Caco-2 (cell line): ENCODE data around the gene PACS2. TPM values are rescaled to one million over a fixed set of nuclear protein-coding genes. Genes with fewer than 3 reads are reported as not detected.

Experiments
- BruUV-seq: library from RNA; stranded (reverse); fragments of 400-500 nt; replicated peaks from 2 replicates; lab custom pipeline; 2021; lab: Mats Ljungman, UMichigan
- CTCF ChIA-PET: fragments of 300-600 bp; sonication (Branson Sonifier 250); formaldehyde crosslinking; loops from one replicate; lab custom pipeline; 2022; ENCODE audit warnings: antibody characterized with exemption; lab: Charles Lee
- POLR2A ChIA-PET: fragments of 300-600 bp; sonication (Branson Sonifier 250); formaldehyde crosslinking; loops from one replicate; lab custom pipeline; 2022; ENCODE audit warnings: antibody characterized with exemption; lab: Charles Lee
- DNase-seq, 2 experiments: peaks; one replicate each; pipeline versions ENCODE4 v3.0.0 to v3.0.0-alpha.2; 2020 to 2022
- H3K27me3 ChIP-seq: replicated peaks from 2 replicates; pipeline ENCODE4 v1.6.0; 2011; ENCODE audit warnings: low read length; ENCODE audit not compliant: control insufficient read depth, insufficient read depth
- H3K36me3 ChIP-seq: 2 replicates; pipeline ENCODE4 v1.5.1; 2011; ENCODE audit warnings: low read length; ENCODE audit not compliant: control insufficient read depth, insufficient read depth
- H3K4me1 ChIP-seq: fragments of 250-450 bp; sonication (Bioruptor Pico); 2 replicates; pipeline ENCODE4 v1.5.1; 2020; ENCODE audit warnings: mild to moderate bottlenecking
- H3K4me3 ChIP-seq: 2 replicates; pipeline ENCODE4 v1.5.1; 2011; ENCODE audit warnings: low read depth, mild to moderate bottlenecking, control low read depth, low read length
- H3K9me3 ChIP-seq: fragments of 250-450 bp; sonication (Bioruptor Pico); 2 replicates; pipeline ENCODE4 v1.5.1; 2020; ENCODE audit warnings: mild to moderate bottlenecking, moderate library complexity
- H3K27ac Mint-ChIP-seq: one replicate; pipeline ENCODE4 v1.8.0; 2022; ENCODE audit warnings: mixed read lengths; ENCODE audit not compliant: unreplicated experiment
- H3K27me3 Mint-ChIP-seq: one replicate; pipeline ENCODE4 v1.8.0; 2022; ENCODE audit warnings: mixed read lengths; ENCODE audit not compliant: insufficient read depth, unreplicated experiment
- H3K36me3 Mint-ChIP-seq: one replicate; pipeline ENCODE4 v1.8.0; 2022; ENCODE audit warnings: mild to moderate bottlenecking, mixed read lengths; ENCODE audit not compliant: insufficient read depth, unreplicated experiment
- H3K4me1 Mint-ChIP-seq: one replicate; pipeline ENCODE4 v1.8.0; 2022; ENCODE audit warnings: low read depth, mixed read lengths; ENCODE audit not compliant: unreplicated experiment
- H3K4me3 Mint-ChIP-seq: one replicate; pipeline ENCODE4 v1.8.0; 2022; ENCODE audit warnings: mild to moderate bottlenecking, moderate library complexity, mixed read lengths; ENCODE audit not compliant: unreplicated experiment
- H3K9me3 Mint-ChIP-seq: one replicate; pipeline ENCODE4 v1.8.0; 2022; ENCODE audit warnings: mixed read lengths; ENCODE audit not compliant: unreplicated experiment
- CTCF ChIP-seq, 2 experiments: fragments of 200-600 bp in 1 of 2; IDR thresholded peaks; 1 replicate in 1 of 2; 2 replicates in 1 of 2; pipeline versions ENCODE4 v1.5.1 to v1.8.0; 2011 to 2022; ENCODE audit warnings: antibody characterized with exemption in 1 of 2, control low read depth in 1 of 2, inconsistent platforms in 1 of 2, low read depth in 1 of 2, low read length in 1 of 2, mild to moderate bottlenecking in 1 of 2, moderate library complexity in 1 of 2; ENCODE audit not compliant: insufficient read depth in 1 of 2, severe bottlenecking in 1 of 2, unreplicated experiment in 1 of 2
- intact Hi-C: fragments of 100-400 bp; cut with micrococcal nuclease; formaldehyde crosslinking; loops from one replicate; pipeline ENCODE4 v1.10.0; 2022; ENCODE audit not compliant: unreplicated experiment
- total RNA-seq: library from RNA; stranded (reverse); gene quantifications from 2 replicates; pipeline ENCODE4 v1.2.3, GENCODE V29; 2022

PACS2 gene
- total RNA-seq, 1 experiment from 2014 or later, result 58.1 TPM

- no peaks in the 10 kb centered on the region for H3K4me1 ChIP-seq
- H3K36me3 ChIP-seq, result no peaks in the 10 kb centered on the region
- Mint-ChIP-seq H3K4me3 (no peak overlapping the region), H3K27ac (no peak overlapping the region), H3K27me3 (no peaks in the 10 kb centered on the region), H3K36me3 (peaks cover 8% of the 10 kb centered on the region), H3K4me1 (no peaks in the 10 kb centered on the region), H3K9me3 (no peaks in the 10 kb centered on the region)
- no TSS peak for BruUV-seq
- CTCF ChIA-PET, result no interaction called here
- H3K4me3 ChIP-seq, result no peak overlapping the region
- no peaks in the 10 kb centered on the region for H3K27me3 ChIP-seq
- TF ChIP-seq CTCF (IDR thresholded peaks at IDR 0.05; ENCODE audit: insufficient read depth in 1 of 2, low read depth in 1 of 2, low read length in 1 of 2, severe bottlenecking in 1 of 2, unreplicated experiment in 1 of 2), result no peak
- no peaks in the 10 kb centered on the region for H3K9me3 ChIP-seq
- intact Hi-C loops, result no loop called here
- POLR2A ChIA-PET, result no interaction called here
- no peak for DNase-seq
Measured at GRCh38 chr14:105268736-105269354, 45.7 kb upstream of the PACS2 start.

- Histone ChIP-seq H3K9me3 (no peaks in the 10 kb centered on the region), H3K27me3 (no peaks in the 10 kb centered on the region), H3K36me3 (no peaks in the 10 kb centered on the region), H3K4me3 (no peak overlapping the region), H3K4me1 (no peaks in the 10 kb centered on the region)
- intact Hi-C loops, result no loop called here
- Mint-ChIP-seq H3K27me3 (no peaks in the 10 kb centered on the region), H3K9me3 (no peaks in the 10 kb centered on the region), H3K36me3 (peaks cover 5% of the 10 kb centered on the region), H3K4me3 (no peak overlapping the region), H3K4me1 (no peaks in the 10 kb centered on the region), H3K27ac (no peak overlapping the region)
- CTCF ChIA-PET, result no interaction called here
- no peak for TF ChIP-seq CTCF (IDR thresholded peaks at IDR 0.05; ENCODE audit: insufficient read depth in 1 of 2, low read depth in 1 of 2, low read length in 1 of 2, severe bottlenecking in 1 of 2, unreplicated experiment in 1 of 2)
- no TSS peak for BruUV-seq
- POLR2A ChIA-PET, result no interaction called here
- DNase-seq, result no peak
Measured at GRCh38 chr14:105269405-105269804, 45.1 kb upstream of the PACS2 start.

GRCh38 chr14:105271224-105271890, 43.2 kb upstream of the PACS2 start:
- Mint-ChIP-seq H3K9me3 (no peaks in the 10 kb centered on the region), H3K4me1 (no peaks in the 10 kb centered on the region), H3K4me3 (no peak overlapping the region), H3K27ac (no peak overlapping the region), H3K36me3 (peaks cover 5% of the 10 kb centered on the region), H3K27me3 (no peaks in the 10 kb centered on the region)
- no TSS peak for BruUV-seq
- H3K4me3 ChIP-seq, result no peak overlapping the region
- POLR2A ChIA-PET, result no interaction called here
- DNase-seq, result no peak
- H3K4me1 ChIP-seq, result no peaks in the 10 kb centered on the region
- H3K27me3 ChIP-seq, result no peaks in the 10 kb centered on the region
- no peaks in the 10 kb centered on the region for H3K9me3 ChIP-seq
- CTCF ChIA-PET, result interaction anchor here (0.8 kb wide), 1 partner anchor 63 kb away, joined by 4 read pairs; no protein-coding TSS in a partner anchor
- TF ChIP-seq CTCF (IDR thresholded peaks at IDR 0.05; ENCODE audit: insufficient read depth in 1 of 2, low read depth in 1 of 2, low read length in 1 of 2, severe bottlenecking in 1 of 2, unreplicated experiment in 1 of 2), result no peak
- intact Hi-C loops, result no loop called here
- H3K36me3 ChIP-seq, result no peaks in the 10 kb centered on the region
